C4-2B (cell line): ENCODE results near the gene KIR2DL4.
"Not testable (repeated sequence)": the region's sequence is repeated elsewhere in the genome, so short reads cannot be mapped to it uniquely, and the experiment has no call there.

Experiments used
- ZFX ChIP-seq: fragments of 450-650 bp; IDR thresholded peaks from 2 replicates; pipeline ENCODE4 v1.6.1; 2017
- TF ChIP-seq, protein P1 (sequence below): fragments of 450-650 bp; conservative IDR thresholded peaks from 2 replicates; pipeline ENCODE4 v1.5.1; 2017; ENCODE audit warnings: mild to moderate bottlenecking

DNA sequence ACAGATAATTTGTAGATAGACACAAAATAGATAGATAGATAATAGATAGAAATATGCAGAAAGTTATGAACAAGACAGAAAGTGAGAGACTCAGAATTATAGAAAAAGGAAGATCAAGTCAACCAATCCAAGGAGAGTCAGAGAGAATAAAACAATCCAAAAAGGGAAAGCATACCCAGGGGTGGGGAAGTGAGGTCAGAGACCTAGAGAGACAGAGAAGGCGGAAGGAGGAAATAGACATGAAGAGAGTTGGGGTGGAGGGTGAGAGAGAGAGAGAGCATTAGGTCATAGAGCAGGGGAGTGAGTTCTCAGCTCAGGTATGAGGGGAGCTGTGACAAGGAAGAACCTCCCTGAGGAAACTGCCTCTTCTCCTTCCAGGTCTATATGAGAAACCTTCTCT lies 51.8 kb downstream of the KIR2DL4 start:
- TF ChIP-seq, protein P1, sequence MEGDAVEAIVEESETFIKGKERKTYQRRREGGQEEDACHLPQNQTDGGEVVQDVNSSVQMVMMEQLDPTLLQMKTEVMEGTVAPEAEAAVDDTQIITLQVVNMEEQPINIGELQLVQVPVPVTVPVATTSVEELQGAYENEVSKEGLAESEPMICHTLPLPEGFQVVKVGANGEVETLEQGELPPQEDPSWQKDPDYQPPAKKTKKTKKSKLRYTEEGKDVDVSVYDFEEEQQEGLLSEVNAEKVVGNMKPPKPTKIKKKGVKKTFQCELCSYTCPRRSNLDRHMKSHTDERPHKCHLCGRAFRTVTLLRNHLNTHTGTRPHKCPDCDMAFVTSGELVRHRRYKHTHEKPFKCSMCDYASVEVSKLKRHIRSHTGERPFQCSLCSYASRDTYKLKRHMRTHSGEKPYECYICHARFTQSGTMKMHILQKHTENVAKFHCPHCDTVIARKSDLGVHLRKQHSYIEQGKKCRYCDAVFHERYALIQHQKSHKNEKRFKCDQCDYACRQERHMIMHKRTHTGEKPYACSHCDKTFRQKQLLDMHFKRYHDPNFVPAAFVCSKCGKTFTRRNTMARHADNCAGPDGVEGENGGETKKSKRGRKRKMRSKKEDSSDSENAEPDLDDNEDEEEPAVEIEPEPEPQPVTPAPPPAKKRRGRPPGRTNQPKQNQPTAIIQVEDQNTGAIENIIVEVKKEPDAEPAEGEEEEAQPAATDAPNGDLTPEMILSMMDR: not testable (repeated sequence)
- not testable (repeated sequence) for TF ChIP-seq ZFX
